Measurements from ENCODE around the gene TK2.

The TK2 gene

GRCh38 chr16:66459878-66460277, 90.0 kb downstream of the TK2 start:
- no peak for DNase-seq

DNA sequence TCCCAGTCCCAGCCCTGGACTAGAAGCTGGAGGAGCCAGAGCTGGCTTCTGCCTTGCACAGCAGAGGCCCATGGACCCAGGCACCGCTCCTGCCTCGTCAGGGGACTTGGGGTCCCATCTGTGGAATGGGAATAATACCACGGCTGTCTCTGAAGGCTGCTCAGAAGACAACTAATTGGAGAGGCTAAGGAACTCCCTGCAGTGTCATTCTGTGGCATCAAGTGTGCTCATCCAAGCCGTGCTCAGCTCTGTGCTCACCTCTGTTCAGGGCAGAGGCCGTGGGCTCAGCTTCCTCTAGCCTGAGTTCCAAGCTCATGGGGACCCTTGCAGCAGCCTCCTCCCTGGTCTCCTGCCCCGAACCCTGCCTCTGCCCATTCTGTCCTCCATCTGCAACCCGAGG, 91.1 kb downstream of the TK2 start:
- no peak for DNase-seq

DNA sequence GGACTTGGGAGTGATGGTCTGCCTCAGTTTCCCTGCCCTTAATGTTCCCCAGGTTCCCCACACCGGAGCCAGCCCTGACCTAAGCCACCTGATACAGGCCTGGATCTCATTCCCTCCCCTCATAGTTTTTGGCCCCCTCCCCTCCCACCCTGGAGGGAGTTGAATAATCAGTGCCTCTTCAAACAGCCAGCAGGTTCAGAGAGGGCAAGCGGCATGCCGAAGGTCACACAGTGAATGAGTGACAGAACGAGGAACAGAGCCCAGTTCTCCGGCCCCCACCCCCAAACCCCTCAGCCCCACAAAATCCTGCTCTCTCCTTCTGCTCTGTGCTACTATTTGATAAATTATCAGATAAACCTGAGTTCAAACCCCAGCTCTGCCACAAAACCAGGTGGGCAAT, 91.6 kb downstream of the TK2 start:
- no peak for DNase-seq

All from DMS53 (cell line).